HL-60 (cell line): Measurements from ENCODE around the gene GMPPA.
A peak's percentile ranks its signal among the peaks of the same experiment; 100 is the strongest.

Experiments used
- DNase-seq, 2 experiments: peaks; one replicate each; pipeline ENCODE4 v3.0.0-alpha.2; 2010 to 2020; ENCODE audit warnings: low read depth in 1 of 2, low spot score in 1 of 2
- H3K27ac ChIP-seq: fragments of 250-450 bp; sonication (Bioruptor Pico); replicated peaks from 2 replicates; pipeline ENCODE4 v1.5.1; 2020; ENCODE audit warnings: mild to moderate bottlenecking, moderate library complexity
- H3K27me3 ChIP-seq: fragments of 250-450 bp; sonication (Bioruptor Pico); 2 replicates; pipeline ENCODE4 v1.5.1; 2021; ENCODE audit warnings: mild to moderate bottlenecking, moderate library complexity; ENCODE audit not compliant: insufficient read depth, poor library complexity, severe bottlenecking
- H3K4me3 ChIP-seq: replicated peaks from 2 replicates; pipeline ENCODE4 v1.5.1; 2011; ENCODE audit warnings: mild to moderate bottlenecking, control low read depth, low read length; ENCODE audit not compliant: insufficient read depth
- CTCF ChIP-seq: IDR thresholded peaks from one replicate; pipeline ENCODE4 v1.5.1; 2011; ENCODE audit warnings: low read length, control low read depth, inconsistent platforms; ENCODE audit not compliant: insufficient read depth
- GABPA ChIP-seq: IDR thresholded peaks from 2 replicates; pipeline ENCODE4 v1.6.1; 2012; ENCODE audit warnings: low read depth
- POLR2AphosphoS5 ChIP-seq: IDR thresholded peaks from 2 replicates; pipeline ENCODE4 v1.6.1; 2012; ENCODE audit warnings: low read depth
- REST ChIP-seq: IDR thresholded peaks from 2 replicates; pipeline ENCODE4 v1.6.1; 2012; ENCODE audit warnings: low read depth; ENCODE audit not compliant: insufficient replicate concordance
- SPI1 ChIP-seq: IDR thresholded peaks from 2 replicates; pipeline ENCODE4 v1.6.1; 2012; ENCODE audit warnings: low read depth, mild to moderate bottlenecking, borderline replicate concordance

The GMPPA gene

GRCh38 chr2:219457784-219458369 lies 40.8 kb upstream of the GMPPA start:
- Histone ChIP-seq H3K4me3 (no peak overlapping the region), H3K27ac (no peak overlapping the region), H3K27me3 (no peaks in the 10 kb centered on the region)
- peak in 1 of 2 experiments; percentile 40 for DNase-seq
- no peak for TF ChIP-seq GABPA
- TF ChIP-seq CTCF, result no peak
- TF ChIP-seq POLR2AphosphoS5, result no peak

DNA sequence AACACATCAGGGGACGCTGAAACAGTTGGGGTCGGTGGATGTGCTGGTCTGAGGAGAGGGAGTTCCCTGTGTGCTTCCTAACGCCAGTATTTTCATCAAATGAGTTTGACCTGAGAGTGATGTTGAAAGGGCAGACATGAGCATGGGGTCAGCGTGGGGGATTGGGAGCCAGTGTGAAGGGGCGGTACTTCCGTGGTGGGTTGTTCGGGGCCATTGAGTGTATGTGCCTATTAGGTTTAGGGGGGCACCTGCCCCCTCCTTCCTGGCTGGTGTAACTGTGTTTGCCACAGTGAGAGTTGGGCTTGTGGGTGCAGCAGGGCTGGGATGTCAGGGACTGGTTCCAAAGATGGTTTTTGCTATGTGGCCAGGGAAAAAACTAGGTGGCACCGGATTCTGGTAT lies 39.7 kb upstream of the GMPPA start:
- Histone ChIP-seq H3K4me3 (no peak overlapping the region), H3K27ac (no peak overlapping the region), H3K27me3 (no peaks in the 10 kb centered on the region)
- TF ChIP-seq POLR2AphosphoS5 (no peak), CTCF (no peak), REST (no peak), SPI1 (no peak), GABPA (no peak)
- no peak for DNase-seq

DNA sequence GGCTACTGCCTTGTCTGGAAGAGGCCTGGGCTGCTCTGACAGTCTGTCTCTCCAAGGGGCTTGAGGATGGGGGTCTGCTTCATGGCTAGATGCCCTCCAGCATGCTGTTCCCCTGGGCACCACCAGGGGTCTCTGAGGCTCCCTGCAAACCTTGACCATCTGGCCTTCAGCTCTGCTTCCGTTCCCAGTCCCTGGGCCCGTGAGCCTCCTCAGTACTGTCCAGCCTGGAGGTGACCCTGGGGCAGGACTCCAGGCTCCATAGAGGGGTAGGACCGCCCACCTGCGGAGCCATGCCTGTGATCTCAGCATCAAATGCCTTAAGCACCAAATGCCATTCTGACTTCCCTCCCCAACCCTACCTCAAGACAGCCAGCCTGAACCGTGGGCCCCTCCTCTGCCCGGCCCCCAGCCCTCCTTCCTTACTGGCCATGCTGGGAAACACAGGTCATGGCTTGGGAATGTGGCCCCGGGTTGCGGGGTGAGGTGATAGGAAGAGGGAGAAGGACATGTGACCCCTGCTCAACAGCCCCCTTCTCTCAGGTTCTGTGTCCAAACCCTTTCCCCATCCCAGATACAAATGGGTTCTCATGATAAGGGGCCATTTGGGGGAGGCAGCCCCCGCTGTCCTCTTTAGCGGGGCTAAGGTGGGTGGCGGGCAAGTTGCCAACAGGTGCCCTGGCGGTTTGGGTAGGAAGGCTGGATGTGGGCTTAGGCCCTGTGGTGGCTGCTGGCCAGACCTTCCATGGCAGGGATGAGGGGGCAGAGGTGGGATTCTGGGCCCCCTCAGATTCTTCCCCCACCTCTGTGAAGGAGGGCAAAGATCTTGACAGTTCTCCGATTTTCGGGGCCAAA lies 39.0 kb upstream of the GMPPA start:
- Histone ChIP-seq H3K27me3 (no peaks in the 10 kb centered on the region), H3K27ac (no peak overlapping the region; the same call in 1 of the 2 replicates), H3K4me3 (no peak overlapping the region)
- peak in 1 of 2 experiments; percentile 45 for DNase-seq
- no peak for TF ChIP-seq SPI1
- peak; percentile 97 for TF ChIP-seq CTCF
- no peak for TF ChIP-seq GABPA

- peak in 1 of 2 experiments; percentile 78 for DNase-seq
- Histone ChIP-seq H3K4me3 (no peak overlapping the region), H3K27ac (peak overlapping the region; percentile 68)
These were observed 38.2 kb upstream of the GMPPA start for GRCh38 chr2:219460424-219460926.

More at GRCh38 chr2:219460424-219460926, 38.2 kb upstream of the GMPPA start:
- TF ChIP-seq REST (no peak), SPI1 (no peak), POLR2AphosphoS5 (no peak), CTCF (no peak), GABPA (no peak)
- H3K27me3 ChIP-seq, result no peaks in the 10 kb centered on the region
